C4-2B (cell line): Measurements from ENCODE around the gene RPL28.

ENCODE experiments used
- ZFX ChIP-seq: fragments of 450-650 bp; IDR thresholded peaks from 2 replicates; pipeline ENCODE4 v1.6.1; 2017
- TF ChIP-seq, protein P1 (sequence below): fragments of 450-650 bp; conservative IDR thresholded peaks from 2 replicates; pipeline ENCODE4 v1.5.1; 2017; ENCODE audit warnings: mild to moderate bottlenecking

DNA sequence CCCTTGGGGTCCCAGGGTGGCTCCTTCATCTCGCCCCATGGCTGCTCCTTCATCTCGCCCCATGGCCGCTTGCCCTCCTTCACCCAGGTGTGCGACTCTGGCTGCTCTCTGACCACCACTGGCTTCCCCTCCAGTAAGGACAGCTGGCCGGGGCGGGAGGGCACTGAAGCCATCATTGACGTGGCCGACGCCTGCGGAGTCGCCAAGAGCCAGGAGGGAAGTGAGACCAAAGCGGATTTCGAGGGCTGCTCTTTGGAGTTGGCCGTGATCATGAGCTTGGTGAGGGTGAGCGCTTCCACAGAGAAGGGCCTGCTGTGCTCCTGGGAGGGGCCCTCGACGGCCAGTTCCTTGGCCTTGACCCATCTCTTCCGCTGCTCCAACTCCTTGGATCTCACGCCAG is 27.2 kb upstream of the RPL28 start:
- TF ChIP-seq, protein P1, sequence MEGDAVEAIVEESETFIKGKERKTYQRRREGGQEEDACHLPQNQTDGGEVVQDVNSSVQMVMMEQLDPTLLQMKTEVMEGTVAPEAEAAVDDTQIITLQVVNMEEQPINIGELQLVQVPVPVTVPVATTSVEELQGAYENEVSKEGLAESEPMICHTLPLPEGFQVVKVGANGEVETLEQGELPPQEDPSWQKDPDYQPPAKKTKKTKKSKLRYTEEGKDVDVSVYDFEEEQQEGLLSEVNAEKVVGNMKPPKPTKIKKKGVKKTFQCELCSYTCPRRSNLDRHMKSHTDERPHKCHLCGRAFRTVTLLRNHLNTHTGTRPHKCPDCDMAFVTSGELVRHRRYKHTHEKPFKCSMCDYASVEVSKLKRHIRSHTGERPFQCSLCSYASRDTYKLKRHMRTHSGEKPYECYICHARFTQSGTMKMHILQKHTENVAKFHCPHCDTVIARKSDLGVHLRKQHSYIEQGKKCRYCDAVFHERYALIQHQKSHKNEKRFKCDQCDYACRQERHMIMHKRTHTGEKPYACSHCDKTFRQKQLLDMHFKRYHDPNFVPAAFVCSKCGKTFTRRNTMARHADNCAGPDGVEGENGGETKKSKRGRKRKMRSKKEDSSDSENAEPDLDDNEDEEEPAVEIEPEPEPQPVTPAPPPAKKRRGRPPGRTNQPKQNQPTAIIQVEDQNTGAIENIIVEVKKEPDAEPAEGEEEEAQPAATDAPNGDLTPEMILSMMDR, result no peak
- no peak for TF ChIP-seq ZFX
